WTC11 (cell line): ENCODE results near the gene SHF. TPM values are rescaled to one million over a fixed set of nuclear protein-coding genes. Genes with fewer than 3 reads are reported as not detected.

ENCODE experiments used
- ATAC-seq: fragments of 200-7000 bp; cut with Tn5 transposase; 2 replicates; pipeline ENCODE4 v1.10.0; 2021; ENCODE audit warnings: mild to moderate bottlenecking, moderate library complexity
- CTCF ChIA-PET: fragments of 300-600 bp; sonication (Branson Sonifier 250); formaldehyde crosslinking; loops from one replicate; lab custom pipeline; 2021; ENCODE audit warnings: antibody characterized with exemption; lab: Charles Lee
- POLR2A ChIA-PET: fragments of 350-600 bp; sonication (Branson Sonifier 250); formaldehyde crosslinking; loops from one replicate; lab custom pipeline; 2021; ENCODE audit warnings: antibody characterized with exemption; lab: Charles Lee
- DNase-seq: peaks from one replicate; pipeline ENCODE4 v3.0.0; 2021; ENCODE audit warnings: low spot score
- H3K27ac Mint-ChIP-seq: 2 replicates; pipeline ENCODE4 v1.8.0; 2021; ENCODE audit warnings: mixed read lengths
- H3K27me3 Mint-ChIP-seq: 2 replicates; pipeline ENCODE4 v1.8.0; 2021; ENCODE audit warnings: low read depth, mild to moderate bottlenecking, moderate library complexity, mixed read lengths
- H3K36me3 Mint-ChIP-seq: 2 replicates; pipeline ENCODE4 v1.8.0; 2021; ENCODE audit warnings: mixed read lengths
- H3K4me1 Mint-ChIP-seq: 2 replicates; pipeline ENCODE4 v1.8.0; 2022; ENCODE audit warnings: mixed read lengths
- H3K4me3 Mint-ChIP-seq: 2 replicates; pipeline ENCODE4 v1.8.0; 2021; ENCODE audit warnings: mild to moderate bottlenecking, moderate library complexity, mixed read lengths
- H3K9me3 Mint-ChIP-seq: 2 replicates; pipeline ENCODE4 v1.8.0; 2021; ENCODE audit warnings: mixed read lengths
- EMX1 ChIP-seq: fragments of 250-450 bp; sonication (Bioruptor Pico); IDR thresholded peaks from 2 replicates; pipeline ENCODE4 v1.8.0; 2021; ENCODE audit warnings: mild to moderate bottlenecking
- ETV6 ChIP-seq: sonication (generic); formaldehyde crosslinking; IDR thresholded peaks from 2 replicates; pipeline ENCODE4 v1.8.1; 2022; ENCODE audit warnings: mild to moderate bottlenecking, missing genetic modification reagents
- FOXK1 ChIP-seq: sonication (generic); formaldehyde crosslinking; IDR thresholded peaks from 2 replicates; pipeline ENCODE4 v1.8.0; 2022; ENCODE audit warnings: mild to moderate bottlenecking, moderate library complexity, missing genetic modification reagents
- IRF2 ChIP-seq: sonication (generic); formaldehyde crosslinking; IDR thresholded peaks from 2 replicates; pipeline ENCODE4 v1.8.0; 2022; ENCODE audit warnings: low read depth, missing genetic modification reagents, borderline replicate concordance
- PRRX2 ChIP-seq: fragments of 250-450 bp; sonication (Bioruptor Pico); IDR thresholded peaks from 2 replicates; pipeline ENCODE4 v1.8.0; 2021; ENCODE audit warnings: mild to moderate bottlenecking
- ZNF416 ChIP-seq: fragments of 250-450 bp; sonication (Bioruptor Pico); IDR thresholded peaks from 2 replicates; pipeline ENCODE4 v1.9.0; 2021; ENCODE audit warnings: mild to moderate bottlenecking, inconsistent platforms
- total RNA-seq: library from RNA; stranded (reverse); gene quantifications from 3 replicates; pipeline ENCODE4 v1.2.3, GENCODE V29; 2021
- TF ChIP-seq, protein P1 (sequence below): sonication (generic); formaldehyde crosslinking; IDR thresholded peaks from 2 replicates; pipeline ENCODE4 v1.8.1; 2022; ENCODE audit warnings: missing genetic modification reagents, borderline replicate concordance
- TF ChIP-seq, protein P2 (sequence below): sonication (generic); formaldehyde crosslinking; IDR thresholded peaks from 2 replicates; pipeline ENCODE4 v1.8.0; 2022; ENCODE audit warnings: mild to moderate bottlenecking, missing genetic modification reagents
- TF ChIP-seq, protein P3 (sequence below): sonication (generic); formaldehyde crosslinking; conservative IDR thresholded peaks from 2 replicates; pipeline ENCODE4 v1.8.1; 2023; ENCODE audit warnings: mild to moderate bottlenecking, low read depth, missing genetic modification reagents, moderate library complexity
- TF ChIP-seq, protein P4 (sequence below): sonication (generic); formaldehyde crosslinking; IDR thresholded peaks from 2 replicates; pipeline ENCODE4 v1.8.0; 2022; ENCODE audit warnings: missing genetic modification reagents
- TF ChIP-seq, protein P5 (sequence below): fragments of 200-600 bp; IDR thresholded peaks from 2 replicates; pipeline ENCODE4 v1.8.0; 2022; ENCODE audit warnings: antibody characterized with exemption
- TF ChIP-seq, protein P6 (sequence below): sonication (generic); formaldehyde crosslinking; IDR thresholded peaks from 2 replicates; pipeline ENCODE4 v1.8.1; 2023; ENCODE audit warnings: mild to moderate bottlenecking, missing genetic modification reagents, moderate library complexity
- TF ChIP-seq, protein P7 (sequence below): fragments of 250-450 bp; sonication (Bioruptor Pico); IDR thresholded peaks from 2 replicates; pipeline ENCODE4 v1.9.0; 2021; ENCODE audit warnings: mild to moderate bottlenecking
- TF ChIP-seq, protein P8 (sequence below): sonication (generic); formaldehyde crosslinking; IDR thresholded peaks from 2 replicates; pipeline ENCODE4 v1.8.0; 2022; ENCODE audit warnings: mild to moderate bottlenecking, missing genetic modification reagents
- TF ChIP-seq, protein P9 (sequence below): sonication (generic); formaldehyde crosslinking; IDR thresholded peaks from 2 replicates; pipeline ENCODE4 v1.8.0; 2022; ENCODE audit warnings: mild to moderate bottlenecking, missing genetic modification reagents
- TF ChIP-seq, protein P10 (sequence below): fragments of 250-450 bp; sonication (Bioruptor Pico); IDR thresholded peaks from 2 replicates; pipeline ENCODE4 v1.9.0; 2021; ENCODE audit warnings: mild to moderate bottlenecking

Gene SHF
- total RNA-seq, 1 experiment from 2014 or later = 30.6 TPM

DNA sequence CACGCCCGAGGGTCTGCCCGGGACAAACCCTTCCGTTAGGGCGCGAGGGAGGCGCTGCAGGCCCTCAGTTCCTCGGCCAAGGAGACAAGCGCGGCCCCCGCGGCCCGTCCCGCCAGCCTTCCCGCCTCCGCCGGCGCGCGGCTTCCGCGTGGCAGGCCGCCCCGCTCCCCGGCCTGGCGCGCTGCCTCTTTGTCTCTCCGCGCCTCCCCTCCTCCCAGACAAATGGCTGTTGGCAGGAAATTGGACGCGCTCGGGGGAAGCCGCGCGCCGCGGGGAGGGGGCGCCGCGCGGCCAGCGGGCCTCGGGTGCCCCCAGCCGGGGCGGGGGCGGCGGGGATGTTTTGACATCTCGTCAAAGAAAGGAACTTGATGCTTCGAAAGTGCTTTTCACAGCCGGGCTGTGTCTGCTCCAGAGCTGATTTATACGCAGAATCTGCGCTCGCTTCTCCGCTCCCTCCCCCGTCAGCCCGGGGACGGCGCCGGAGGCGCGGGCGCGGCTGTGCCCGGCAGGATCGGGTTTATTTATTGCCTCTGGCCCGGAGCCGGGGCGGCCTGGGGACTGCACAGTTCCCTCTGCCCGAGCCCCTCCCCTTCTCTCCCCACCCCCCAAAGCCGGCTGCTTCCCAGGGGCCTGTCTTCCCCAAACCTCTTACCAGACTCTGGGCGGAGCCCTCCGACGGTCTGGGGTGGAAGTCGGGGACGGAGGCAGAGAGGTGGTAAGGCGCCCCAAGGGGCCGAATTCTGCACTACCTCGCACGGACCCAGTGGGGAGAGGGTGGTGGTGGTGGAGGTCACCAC is 20.7 kb downstream of the SHF start:
- peak; percentile 81 for ATAC-seq
- Mint-ChIP-seq H3K4me3 (peak overlapping the region; percentile 57), H3K36me3 (no peaks in the 10 kb centered on the region), H3K9me3 (no peaks in the 10 kb centered on the region), H3K27me3 (peaks cover 1% of the 10 kb centered on the region), H3K4me1 (peaks cover 54% of the 10 kb centered on the region), H3K27ac (no peak overlapping the region)
- ChIA-PET CTCF (interaction anchor here (0.7 to 2.6 kb wide), 20 partner anchors 9 to 235 kb away, joined by 3 to 21 read pairs (median 5); partner anchors contain the start of genes DUOX2 and SHF), POLR2A (interaction anchor here (1.3 to 3.6 kb wide), 5 partner anchors 17 to 235 kb away, joined by 4 to 23 read pairs (median 5); partner anchors contain the start of gene SHF)
- peak; percentile 90 for DNase-seq
- TF ChIP-seq, protein P1, sequence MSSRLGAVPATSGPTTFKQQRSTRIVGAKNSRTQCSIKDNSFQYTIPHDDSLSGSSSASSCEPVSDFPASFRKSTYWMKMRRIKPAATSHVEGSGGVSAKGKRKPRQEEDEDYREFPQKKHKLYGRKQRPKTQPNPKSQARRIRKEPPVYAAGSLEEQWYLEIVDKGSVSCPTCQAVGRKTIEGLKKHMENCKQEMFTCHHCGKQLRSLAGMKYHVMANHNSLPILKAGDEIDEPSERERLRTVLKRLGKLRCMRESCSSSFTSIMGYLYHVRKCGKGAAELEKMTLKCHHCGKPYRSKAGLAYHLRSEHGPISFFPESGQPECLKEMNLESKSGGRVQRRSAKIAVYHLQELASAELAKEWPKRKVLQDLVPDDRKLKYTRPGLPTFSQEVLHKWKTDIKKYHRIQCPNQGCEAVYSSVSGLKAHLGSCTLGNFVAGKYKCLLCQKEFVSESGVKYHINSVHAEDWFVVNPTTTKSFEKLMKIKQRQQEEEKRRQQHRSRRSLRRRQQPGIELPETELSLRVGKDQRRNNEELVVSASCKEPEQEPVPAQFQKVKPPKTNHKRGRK = no peak
- TF ChIP-seq EMX1 (CRISPR knock-in tag) = 0 out of 2 replicates have a peak, but pooled peaks have one; percentile 70
- TF ChIP-seq, protein P2, sequence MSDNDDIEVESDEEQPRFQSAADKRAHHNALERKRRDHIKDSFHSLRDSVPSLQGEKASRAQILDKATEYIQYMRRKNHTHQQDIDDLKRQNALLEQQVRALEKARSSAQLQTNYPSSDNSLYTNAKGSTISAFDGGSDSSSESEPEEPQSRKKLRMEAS (CRISPR knock-in tag) = no peak
- TF ChIP-seq PRRX2 = peak; percentile 71; the same call in 1 of the 2 replicates
- TF ChIP-seq, protein P3, sequence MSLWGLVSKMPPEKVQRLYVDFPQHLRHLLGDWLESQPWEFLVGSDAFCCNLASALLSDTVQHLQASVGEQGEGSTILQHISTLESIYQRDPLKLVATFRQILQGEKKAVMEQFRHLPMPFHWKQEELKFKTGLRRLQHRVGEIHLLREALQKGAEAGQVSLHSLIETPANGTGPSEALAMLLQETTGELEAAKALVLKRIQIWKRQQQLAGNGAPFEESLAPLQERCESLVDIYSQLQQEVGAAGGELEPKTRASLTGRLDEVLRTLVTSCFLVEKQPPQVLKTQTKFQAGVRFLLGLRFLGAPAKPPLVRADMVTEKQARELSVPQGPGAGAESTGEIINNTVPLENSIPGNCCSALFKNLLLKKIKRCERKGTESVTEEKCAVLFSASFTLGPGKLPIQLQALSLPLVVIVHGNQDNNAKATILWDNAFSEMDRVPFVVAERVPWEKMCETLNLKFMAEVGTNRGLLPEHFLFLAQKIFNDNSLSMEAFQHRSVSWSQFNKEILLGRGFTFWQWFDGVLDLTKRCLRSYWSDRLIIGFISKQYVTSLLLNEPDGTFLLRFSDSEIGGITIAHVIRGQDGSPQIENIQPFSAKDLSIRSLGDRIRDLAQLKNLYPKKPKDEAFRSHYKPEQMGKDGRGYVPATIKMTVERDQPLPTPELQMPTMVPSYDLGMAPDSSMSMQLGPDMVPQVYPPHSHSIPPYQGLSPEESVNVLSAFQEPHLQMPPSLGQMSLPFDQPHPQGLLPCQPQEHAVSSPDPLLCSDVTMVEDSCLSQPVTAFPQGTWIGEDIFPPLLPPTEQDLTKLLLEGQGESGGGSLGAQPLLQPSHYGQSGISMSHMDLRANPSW (CRISPR knock-in tag) = no peak
- TF ChIP-seq, protein P4, sequence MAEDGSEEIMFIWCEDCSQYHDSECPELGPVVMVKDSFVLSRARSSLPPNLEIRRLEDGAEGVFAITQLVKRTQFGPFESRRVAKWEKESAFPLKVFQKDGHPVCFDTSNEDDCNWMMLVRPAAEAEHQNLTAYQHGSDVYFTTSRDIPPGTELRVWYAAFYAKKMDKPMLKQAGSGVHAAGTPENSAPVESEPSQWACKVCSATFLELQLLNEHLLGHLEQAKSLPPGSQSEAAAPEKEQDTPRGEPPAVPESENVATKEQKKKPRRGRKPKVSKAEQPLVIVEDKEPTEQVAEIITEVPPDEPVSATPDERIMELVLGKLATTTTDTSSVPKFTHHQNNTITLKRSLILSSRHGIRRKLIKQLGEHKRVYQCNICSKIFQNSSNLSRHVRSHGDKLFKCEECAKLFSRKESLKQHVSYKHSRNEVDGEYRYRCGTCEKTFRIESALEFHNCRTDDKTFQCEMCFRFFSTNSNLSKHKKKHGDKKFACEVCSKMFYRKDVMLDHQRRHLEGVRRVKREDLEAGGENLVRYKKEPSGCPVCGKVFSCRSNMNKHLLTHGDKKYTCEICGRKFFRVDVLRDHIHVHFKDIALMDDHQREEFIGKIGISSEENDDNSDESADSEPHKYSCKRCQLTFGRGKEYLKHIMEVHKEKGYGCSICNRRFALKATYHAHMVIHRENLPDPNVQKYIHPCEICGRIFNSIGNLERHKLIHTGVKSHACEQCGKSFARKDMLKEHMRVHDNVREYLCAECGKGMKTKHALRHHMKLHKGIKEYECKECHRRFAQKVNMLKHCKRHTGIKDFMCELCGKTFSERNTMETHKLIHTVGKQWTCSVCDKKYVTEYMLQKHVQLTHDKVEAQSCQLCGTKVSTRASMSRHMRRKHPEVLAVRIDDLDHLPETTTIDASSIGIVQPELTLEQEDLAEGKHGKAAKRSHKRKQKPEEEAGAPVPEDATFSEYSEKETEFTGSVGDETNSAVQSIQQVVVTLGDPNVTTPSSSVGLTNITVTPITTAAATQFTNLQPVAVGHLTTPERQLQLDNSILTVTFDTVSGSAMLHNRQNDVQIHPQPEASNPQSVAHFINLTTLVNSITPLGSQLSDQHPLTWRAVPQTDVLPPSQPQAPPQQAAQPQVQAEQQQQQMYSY (CRISPR knock-in tag) = peak; percentile 35; the same call in 1 of the 2 replicates
- TF ChIP-seq, protein P5, sequence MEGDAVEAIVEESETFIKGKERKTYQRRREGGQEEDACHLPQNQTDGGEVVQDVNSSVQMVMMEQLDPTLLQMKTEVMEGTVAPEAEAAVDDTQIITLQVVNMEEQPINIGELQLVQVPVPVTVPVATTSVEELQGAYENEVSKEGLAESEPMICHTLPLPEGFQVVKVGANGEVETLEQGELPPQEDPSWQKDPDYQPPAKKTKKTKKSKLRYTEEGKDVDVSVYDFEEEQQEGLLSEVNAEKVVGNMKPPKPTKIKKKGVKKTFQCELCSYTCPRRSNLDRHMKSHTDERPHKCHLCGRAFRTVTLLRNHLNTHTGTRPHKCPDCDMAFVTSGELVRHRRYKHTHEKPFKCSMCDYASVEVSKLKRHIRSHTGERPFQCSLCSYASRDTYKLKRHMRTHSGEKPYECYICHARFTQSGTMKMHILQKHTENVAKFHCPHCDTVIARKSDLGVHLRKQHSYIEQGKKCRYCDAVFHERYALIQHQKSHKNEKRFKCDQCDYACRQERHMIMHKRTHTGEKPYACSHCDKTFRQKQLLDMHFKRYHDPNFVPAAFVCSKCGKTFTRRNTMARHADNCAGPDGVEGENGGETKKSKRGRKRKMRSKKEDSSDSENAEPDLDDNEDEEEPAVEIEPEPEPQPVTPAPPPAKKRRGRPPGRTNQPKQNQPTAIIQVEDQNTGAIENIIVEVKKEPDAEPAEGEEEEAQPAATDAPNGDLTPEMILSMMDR = peak; percentile 53
- TF ChIP-seq, protein P6, sequence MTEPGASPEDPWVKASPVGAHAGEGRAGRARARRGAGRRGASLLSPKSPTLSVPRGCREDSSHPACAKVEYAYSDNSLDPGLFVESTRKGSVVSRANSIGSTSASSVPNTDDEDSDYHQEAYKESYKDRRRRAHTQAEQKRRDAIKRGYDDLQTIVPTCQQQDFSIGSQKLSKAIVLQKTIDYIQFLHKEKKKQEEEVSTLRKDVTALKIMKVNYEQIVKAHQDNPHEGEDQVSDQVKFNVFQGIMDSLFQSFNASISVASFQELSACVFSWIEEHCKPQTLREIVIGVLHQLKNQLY (CRISPR knock-in tag) = no peak
- TF ChIP-seq, protein P7, sequence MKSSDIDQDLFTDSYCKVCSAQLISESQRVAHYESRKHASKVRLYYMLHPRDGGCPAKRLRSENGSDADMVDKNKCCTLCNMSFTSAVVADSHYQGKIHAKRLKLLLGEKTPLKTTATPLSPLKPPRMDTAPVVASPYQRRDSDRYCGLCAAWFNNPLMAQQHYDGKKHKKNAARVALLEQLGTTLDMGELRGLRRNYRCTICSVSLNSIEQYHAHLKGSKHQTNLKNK (CRISPR knock-in tag) = no peak; the same call in 1 of the 2 replicates
- peak; percentile 21; the same call in 1 of the 2 replicates for TF ChIP-seq ETV6 (CRISPR knock-in tag)
- TF ChIP-seq, protein P8, sequence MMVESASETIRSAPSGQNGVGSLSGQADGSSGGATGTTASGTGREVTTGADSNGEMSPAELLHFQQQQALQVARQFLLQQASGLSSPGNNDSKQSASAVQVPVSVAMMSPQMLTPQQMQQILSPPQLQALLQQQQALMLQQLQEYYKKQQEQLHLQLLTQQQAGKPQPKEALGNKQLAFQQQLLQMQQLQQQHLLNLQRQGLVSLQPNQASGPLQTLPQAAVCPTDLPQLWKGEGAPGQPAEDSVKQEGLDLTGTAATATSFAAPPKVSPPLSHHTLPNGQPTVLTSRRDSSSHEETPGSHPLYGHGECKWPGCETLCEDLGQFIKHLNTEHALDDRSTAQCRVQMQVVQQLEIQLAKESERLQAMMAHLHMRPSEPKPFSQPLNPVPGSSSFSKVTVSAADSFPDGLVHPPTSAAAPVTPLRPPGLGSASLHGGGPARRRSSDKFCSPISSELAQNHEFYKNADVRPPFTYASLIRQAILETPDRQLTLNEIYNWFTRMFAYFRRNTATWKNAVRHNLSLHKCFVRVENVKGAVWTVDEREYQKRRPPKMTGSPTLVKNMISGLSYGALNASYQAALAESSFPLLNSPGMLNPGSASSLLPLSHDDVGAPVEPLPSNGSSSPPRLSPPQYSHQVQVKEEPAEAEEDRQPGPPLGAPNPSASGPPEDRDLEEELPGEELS (CRISPR knock-in tag) = peak; percentile 69; the same call in 1 of the 2 replicates
- TF ChIP-seq, protein P9, sequence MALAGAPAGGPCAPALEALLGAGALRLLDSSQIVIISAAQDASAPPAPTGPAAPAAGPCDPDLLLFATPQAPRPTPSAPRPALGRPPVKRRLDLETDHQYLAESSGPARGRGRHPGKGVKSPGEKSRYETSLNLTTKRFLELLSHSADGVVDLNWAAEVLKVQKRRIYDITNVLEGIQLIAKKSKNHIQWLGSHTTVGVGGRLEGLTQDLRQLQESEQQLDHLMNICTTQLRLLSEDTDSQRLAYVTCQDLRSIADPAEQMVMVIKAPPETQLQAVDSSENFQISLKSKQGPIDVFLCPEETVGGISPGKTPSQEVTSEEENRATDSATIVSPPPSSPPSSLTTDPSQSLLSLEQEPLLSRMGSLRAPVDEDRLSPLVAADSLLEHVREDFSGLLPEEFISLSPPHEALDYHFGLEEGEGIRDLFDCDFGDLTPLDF (CRISPR knock-in tag) = no peak
- TF ChIP-seq, protein P10, sequence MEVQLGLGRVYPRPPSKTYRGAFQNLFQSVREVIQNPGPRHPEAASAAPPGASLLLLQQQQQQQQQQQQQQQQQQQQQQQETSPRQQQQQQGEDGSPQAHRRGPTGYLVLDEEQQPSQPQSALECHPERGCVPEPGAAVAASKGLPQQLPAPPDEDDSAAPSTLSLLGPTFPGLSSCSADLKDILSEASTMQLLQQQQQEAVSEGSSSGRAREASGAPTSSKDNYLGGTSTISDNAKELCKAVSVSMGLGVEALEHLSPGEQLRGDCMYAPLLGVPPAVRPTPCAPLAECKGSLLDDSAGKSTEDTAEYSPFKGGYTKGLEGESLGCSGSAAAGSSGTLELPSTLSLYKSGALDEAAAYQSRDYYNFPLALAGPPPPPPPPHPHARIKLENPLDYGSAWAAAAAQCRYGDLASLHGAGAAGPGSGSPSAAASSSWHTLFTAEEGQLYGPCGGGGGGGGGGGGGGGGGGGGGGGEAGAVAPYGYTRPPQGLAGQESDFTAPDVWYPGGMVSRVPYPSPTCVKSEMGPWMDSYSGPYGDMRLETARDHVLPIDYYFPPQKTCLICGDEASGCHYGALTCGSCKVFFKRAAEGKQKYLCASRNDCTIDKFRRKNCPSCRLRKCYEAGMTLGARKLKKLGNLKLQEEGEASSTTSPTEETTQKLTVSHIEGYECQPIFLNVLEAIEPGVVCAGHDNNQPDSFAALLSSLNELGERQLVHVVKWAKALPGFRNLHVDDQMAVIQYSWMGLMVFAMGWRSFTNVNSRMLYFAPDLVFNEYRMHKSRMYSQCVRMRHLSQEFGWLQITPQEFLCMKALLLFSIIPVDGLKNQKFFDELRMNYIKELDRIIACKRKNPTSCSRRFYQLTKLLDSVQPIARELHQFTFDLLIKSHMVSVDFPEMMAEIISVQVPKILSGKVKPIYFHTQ (CRISPR knock-in tag) = 0 out of 2 replicates have a peak, but pooled peaks have one; percentile 56
- TF ChIP-seq FOXK1 = no peak
- TF ChIP-seq IRF2 (CRISPR knock-in tag) = no peak
- TF ChIP-seq ZNF416 = peak; percentile 85
